GM12874 (cell line): ENCODE data around the gene ENTPD2.
A peak's percentile ranks its signal among the peaks of the same experiment; 100 is the strongest.

Experiments
- TF ChIP-seq, protein P1 (sequence below): IDR thresholded peaks from 2 replicates; pipeline ENCODE4 v1.5.1; 2011; ENCODE audit warnings: low read depth, mild to moderate bottlenecking, control low read depth, low read length, moderate library complexity; ENCODE audit not compliant: insufficient read depth

Gene ENTPD2

DNA sequence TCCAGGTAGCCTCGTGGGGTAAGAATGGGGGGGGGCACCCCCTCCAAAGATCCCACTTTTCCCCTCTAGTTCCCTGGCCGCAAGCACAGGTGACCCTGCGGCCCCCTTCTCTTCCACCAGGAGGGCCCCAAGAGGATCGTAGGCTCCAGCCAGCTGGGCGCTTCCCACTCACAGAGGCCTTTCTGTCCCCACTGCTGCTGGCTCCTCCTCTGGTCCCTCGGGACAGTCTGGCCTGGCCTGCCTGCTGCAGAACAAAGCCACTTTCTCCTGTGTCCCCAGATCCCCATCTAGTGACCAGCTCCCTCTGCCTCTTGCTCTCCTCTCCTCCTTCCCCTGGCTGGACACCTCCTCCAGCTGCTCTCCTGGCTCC lies 17.0 kb upstream of the ENTPD2 start:
- TF ChIP-seq, protein P1, sequence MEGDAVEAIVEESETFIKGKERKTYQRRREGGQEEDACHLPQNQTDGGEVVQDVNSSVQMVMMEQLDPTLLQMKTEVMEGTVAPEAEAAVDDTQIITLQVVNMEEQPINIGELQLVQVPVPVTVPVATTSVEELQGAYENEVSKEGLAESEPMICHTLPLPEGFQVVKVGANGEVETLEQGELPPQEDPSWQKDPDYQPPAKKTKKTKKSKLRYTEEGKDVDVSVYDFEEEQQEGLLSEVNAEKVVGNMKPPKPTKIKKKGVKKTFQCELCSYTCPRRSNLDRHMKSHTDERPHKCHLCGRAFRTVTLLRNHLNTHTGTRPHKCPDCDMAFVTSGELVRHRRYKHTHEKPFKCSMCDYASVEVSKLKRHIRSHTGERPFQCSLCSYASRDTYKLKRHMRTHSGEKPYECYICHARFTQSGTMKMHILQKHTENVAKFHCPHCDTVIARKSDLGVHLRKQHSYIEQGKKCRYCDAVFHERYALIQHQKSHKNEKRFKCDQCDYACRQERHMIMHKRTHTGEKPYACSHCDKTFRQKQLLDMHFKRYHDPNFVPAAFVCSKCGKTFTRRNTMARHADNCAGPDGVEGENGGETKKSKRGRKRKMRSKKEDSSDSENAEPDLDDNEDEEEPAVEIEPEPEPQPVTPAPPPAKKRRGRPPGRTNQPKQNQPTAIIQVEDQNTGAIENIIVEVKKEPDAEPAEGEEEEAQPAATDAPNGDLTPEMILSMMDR = no peak

DNA sequence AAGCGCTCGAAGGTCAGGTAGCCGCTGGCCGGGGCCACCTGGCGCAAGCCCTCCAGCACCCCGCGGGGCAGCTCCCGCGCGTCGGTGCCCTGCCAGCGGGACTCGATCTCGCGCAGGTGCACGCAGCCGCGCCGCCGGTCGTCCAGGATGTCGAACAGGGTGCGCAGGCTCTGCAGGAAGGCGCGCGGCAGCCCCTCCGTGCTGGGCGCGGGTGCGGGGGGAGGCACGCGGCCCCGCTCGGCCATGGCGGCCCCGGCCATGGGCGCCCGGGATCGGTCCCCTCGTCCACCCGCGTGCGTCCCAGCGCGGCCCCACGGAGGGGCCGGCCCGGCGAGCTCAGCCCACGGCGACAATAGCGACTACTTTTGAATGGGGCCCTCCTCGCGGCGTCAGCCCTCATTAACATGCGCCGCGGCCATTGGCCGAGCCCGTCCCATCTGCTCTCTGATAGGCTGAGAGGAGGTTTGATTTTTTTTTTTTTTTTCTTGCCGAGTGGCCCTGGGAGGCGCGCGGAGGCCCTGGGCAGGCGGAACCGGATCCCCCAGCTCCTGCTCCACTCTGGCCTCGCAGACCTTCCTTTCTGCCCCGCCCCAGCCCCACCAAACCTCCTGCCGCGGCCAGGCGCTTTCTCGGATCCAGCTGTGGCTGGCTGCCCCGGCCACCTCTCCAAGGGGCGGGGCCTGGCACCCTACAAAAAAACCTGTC lies 16.5 kb upstream of the ENTPD2 start, which contains the start of gene SAPCD2:
Gene SAPCD2, minus strand, starts transcription at position 357 of the 705 bp plus-strand sequence. Its CDS starts 97 bp downstream, at position 260.
- TF ChIP-seq, protein P1 = no peak

GRCh38 chr9:137069508-137070091 lies 15.7 kb upstream of the ENTPD2 start:
- TF ChIP-seq, protein P1 = no peak

DNA sequence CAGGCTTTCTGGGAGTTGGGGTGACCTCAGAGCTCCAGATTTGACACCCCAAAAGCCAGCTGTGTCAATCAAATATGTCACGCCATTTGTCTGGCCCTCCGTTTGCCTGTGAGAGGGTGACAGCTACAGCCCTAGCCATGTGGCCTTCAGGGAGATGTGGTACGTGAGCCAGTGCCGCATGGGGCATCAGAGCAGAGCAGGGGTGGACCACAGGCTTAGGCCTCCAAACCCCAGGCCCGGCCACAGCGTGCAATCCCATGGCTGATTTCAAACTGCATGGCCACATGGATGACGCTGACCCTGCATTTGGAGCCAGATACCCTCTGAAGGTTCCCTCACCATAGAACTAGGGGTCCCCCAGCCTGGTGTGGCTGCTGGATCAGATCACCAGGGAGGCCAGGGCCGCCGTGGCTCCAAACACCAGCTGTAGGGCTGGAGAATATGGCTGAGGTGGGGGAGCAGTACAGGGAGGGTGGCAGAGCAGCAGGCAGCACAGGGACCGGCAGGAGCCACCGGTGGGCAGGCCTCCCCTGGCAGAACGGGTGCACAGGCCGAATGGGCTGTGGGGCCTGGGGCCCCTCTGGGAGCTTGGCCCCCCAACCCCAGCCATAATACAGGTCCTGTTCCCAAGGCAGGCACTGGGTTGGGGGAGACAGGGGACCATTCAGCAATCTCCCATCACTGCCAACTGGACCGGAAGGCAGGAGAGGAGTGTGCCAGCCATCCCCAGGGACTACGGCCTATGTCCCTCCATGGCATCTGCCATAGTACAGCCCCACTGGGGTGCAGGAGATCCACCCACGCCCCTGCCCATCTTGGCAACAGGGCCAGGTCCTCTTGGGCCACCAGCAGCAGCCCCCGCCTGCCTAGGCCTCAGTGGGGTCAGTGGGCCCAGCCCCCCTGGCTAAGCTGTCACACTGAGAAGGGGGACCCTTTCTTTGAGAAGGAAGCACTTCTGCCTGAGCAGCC lies 15.0 kb upstream of the ENTPD2 start:
- TF ChIP-seq, protein P1 = no peak

DNA sequence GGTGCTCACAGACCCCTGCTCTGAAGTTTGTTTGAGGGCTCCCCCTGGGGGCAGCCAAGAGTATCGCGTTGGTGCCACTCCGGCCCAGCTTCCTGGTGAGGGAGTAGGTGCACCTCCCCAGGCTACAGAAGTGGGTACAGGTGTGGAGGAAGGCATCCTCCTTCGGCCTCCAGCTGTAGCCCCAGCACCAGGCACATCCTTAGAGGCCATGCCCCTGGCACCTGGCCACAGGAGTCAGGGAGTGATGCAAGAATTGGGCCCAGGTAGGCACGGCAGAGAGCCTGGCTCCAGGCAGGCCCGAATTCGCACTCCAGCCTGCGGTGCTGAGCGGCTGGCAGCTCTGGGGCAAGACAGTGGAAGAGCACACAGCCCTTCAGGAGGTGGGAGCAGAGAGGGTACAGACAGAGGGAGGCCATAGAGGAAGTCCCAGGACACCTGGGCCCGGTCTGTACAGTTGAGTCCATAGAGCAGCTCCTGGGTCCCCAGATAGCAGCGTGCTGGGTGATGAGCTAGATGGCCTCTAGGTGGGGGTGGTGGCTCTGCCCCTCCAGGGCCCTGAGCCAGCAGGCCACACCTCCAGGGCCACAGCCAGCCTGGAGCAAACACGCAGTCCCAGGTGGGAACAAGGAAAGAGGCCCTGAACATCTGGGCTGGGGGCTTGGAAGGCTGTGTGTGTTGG lies 14.1 kb upstream of the ENTPD2 start:
- TF ChIP-seq, protein P1 = peak; percentile 84

DNA sequence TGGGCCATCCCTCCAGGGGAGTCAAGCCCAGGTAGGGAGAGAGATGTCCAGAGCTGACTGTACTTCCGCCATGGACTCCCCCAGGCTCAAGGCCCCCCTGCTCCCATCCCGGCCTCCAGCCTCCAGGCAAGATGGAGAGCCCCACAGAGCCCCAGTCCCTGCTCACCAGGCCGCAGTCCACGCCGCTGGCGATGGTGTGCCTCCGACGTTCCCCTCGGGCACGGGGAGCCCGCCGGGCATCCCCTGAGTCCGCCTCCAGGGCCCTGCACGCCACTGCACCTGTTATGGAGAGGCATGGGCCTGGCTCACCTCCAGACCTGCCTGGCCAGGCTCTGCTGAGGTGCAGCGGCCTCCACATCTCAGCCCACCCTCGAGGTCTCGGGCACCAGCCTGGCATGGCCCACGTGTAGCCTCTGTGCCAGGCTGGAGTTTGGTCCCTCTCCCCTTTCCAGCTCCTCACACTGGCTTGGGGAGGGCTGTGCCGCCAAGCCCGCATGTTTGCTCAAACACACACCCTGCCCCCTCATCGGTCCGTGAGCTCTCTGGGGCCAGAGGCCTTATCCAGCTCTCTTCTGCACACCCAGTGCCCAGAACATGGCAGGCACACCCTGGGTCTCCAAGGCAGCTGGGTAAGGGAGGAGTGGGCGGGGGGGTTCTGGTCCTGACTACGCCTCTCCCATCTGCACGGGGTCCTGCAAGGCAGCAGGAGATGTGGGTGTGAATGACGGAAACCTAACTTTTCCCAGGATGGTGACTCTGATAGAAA lies 12.4 kb upstream of the ENTPD2 start:
- TF ChIP-seq, protein P1 = no peak
